Trophoblast cell (in vitro differentiated cells and primary cell): Measurements from ENCODE around the gene ADGRG4.
A peak's percentile ranks its signal among the peaks of the same experiment; 100 is the strongest.

Experiments
- DNase-seq, 2 donors: peaks; one replicate each; pipeline ENCODE4 v3.0.0-alpha.2; 2016
- H2AFZ ChIP-seq: 2 replicates; pipeline ENCODE4 v1.6.1; 2013; ENCODE audit warnings: low read length, moderate library complexity, mild to moderate bottlenecking; ENCODE audit not compliant: insufficient read depth, poor library complexity
- H2AK5ac ChIP-seq: 2 replicates; pipeline ENCODE4 v1.6.1; 2013; ENCODE audit warnings: mild to moderate bottlenecking, low read length
- H2BK120ac ChIP-seq: 2 replicates; pipeline ENCODE4 v1.6.1; 2013; ENCODE audit warnings: low read length, mild to moderate bottlenecking, moderate library complexity; ENCODE audit not compliant: insufficient read depth, poor library complexity
- H2BK12ac ChIP-seq: 2 replicates; pipeline ENCODE4 v1.6.1; 2013; ENCODE audit warnings: mild to moderate bottlenecking, low read length, moderate library complexity
- H2BK5ac ChIP-seq: 2 replicates; pipeline ENCODE4 v1.6.1; 2013; ENCODE audit warnings: low read length, low read depth, moderate library complexity, mild to moderate bottlenecking; ENCODE audit not compliant: poor library complexity
- H3K14ac ChIP-seq: 2 replicates; pipeline ENCODE4 v1.6.1; 2013; ENCODE audit warnings: mild to moderate bottlenecking, low read length
- H3K18ac ChIP-seq: 2 replicates; pipeline ENCODE4 v1.6.1; 2013; ENCODE audit warnings: mild to moderate bottlenecking, low read length
- H3K23ac ChIP-seq: 2 replicates; pipeline ENCODE4 v1.6.1; 2013; ENCODE audit warnings: low read length
- H3K27ac ChIP-seq: 2 replicates; pipeline ENCODE4 v1.5.1; 2013; ENCODE audit warnings: low read depth, mild to moderate bottlenecking, inconsistent platforms, low read length, moderate library complexity
- H3K27me3 ChIP-seq: 2 replicates; pipeline ENCODE4 v1.6.1; 2013; ENCODE audit warnings: inconsistent platforms, mild to moderate bottlenecking, low read length, moderate library complexity; ENCODE audit not compliant: insufficient read depth
- H3K36me3 ChIP-seq, 2 experiments: 1 replicate in 1 of 2; 2 replicates in 1 of 2; pipeline ENCODE4 v1.6.1; 2013; ENCODE audit warnings: low read length in 2 of 2, mild to moderate bottlenecking in 2 of 2, moderate library complexity in 1 of 2; ENCODE audit not compliant: insufficient read depth in 2 of 2, control insufficient read depth in 1 of 2
- H3K4ac ChIP-seq: 2 replicates; pipeline ENCODE4 v1.6.1; 2013; ENCODE audit warnings: low read depth, mild to moderate bottlenecking, low read length, moderate library complexity
- H3K4me1 ChIP-seq, 2 experiments: 1 replicate in 1 of 2; 2 replicates in 1 of 2; pipeline ENCODE4 v1.6.1; 2013; ENCODE audit warnings: low read length in 2 of 2, mild to moderate bottlenecking in 2 of 2, moderate library complexity in 1 of 2; ENCODE audit not compliant: insufficient read depth in 2 of 2, control insufficient read depth in 1 of 2
- H3K4me2 ChIP-seq: 2 replicates; pipeline ENCODE4 v1.6.1; 2013; ENCODE audit warnings: inconsistent platforms, mild to moderate bottlenecking, low read length, moderate library complexity
- H3K4me3 ChIP-seq: 2 replicates; pipeline ENCODE4 v1.5.1; 2013; ENCODE audit warnings: mild to moderate bottlenecking, low read depth, low read length, inconsistent platforms
- H3K79me1 ChIP-seq: one replicate; pipeline ENCODE4 v1.6.1; 2013; ENCODE audit warnings: low read length
- H3K79me2 ChIP-seq: 2 replicates; pipeline ENCODE4 v1.6.1; 2013; ENCODE audit warnings: low read length, mild to moderate bottlenecking; ENCODE audit not compliant: control insufficient read depth, insufficient read depth, poor library complexity
- H3K9ac ChIP-seq: 2 replicates; pipeline ENCODE4 v1.6.1; 2013; ENCODE audit warnings: mild to moderate bottlenecking, low read length
- H3K9me3 ChIP-seq: 2 replicates; pipeline ENCODE4 v1.6.1; 2013; ENCODE audit warnings: low read depth, mild to moderate bottlenecking, control low read depth, inconsistent platforms, low read length; ENCODE audit not compliant: insufficient read depth
- H4K12ac ChIP-seq: 2 replicates; pipeline ENCODE4 v1.6.1; 2013; ENCODE audit warnings: low read depth, mild to moderate bottlenecking, low read length, moderate library complexity
- H4K8ac ChIP-seq: 2 replicates; pipeline ENCODE4 v1.6.1; 2013; ENCODE audit warnings: low read depth, mild to moderate bottlenecking, low read length, moderate library complexity
- H4K91ac ChIP-seq: one replicate; pipeline ENCODE4 v1.6.1; 2013; ENCODE audit warnings: low read depth, mild to moderate bottlenecking, low read length, moderate library complexity
- WGBS: extraction: QIAGEN DNeasy Blood & Tissue Kit; methylation state at CpG from one replicate; pipeline ENCODE4 v1.1.7; 2013; ENCODE audit warnings: missing lambda C conversion rate; ENCODE audit not compliant: insufficient read length, insufficient coverage; ENCODE audit errors: extremely low coverage; 5-methylcytosine and 5-hydroxymethylcytosine counted together

ADGRG4 gene

GRCh38 chrX:136450050-136450830, 149.5 kb downstream of the ADGRG4 start:
- Histone ChIP-seq H3K14ac (no peak overlapping the region), H3K36me3 (no peaks in the 10 kb centered on the region), H3K4me2 (no peak overlapping the region), H3K4me3 (no peak overlapping the region), H4K12ac (no peak overlapping the region), H2AK5ac (no peak overlapping the region), H3K27ac (no peak overlapping the region), H3K4me1 (no peaks in the 10 kb centered on the region), H4K8ac (no peak overlapping the region), H3K4ac (no peak overlapping the region), H3K9ac (no peak overlapping the region), H3K27me3 (no peaks in the 10 kb centered on the region), H2BK120ac (no peak overlapping the region), H4K91ac (no peak overlapping the region), H2BK5ac (no peak overlapping the region), H3K79me1 (no peaks in the 10 kb centered on the region), H2BK12ac (no peak overlapping the region), H2AFZ (no peak overlapping the region), H3K18ac (no peak overlapping the region), H3K9me3 (no peaks in the 10 kb centered on the region), H3K23ac (no peak overlapping the region), H3K79me2 (no peaks in the 10 kb centered on the region)
- no CpG with 5 or more reads among the region's 8 CpGs for WGBS
- DNase-seq, result peak; percentile 2 to 66

- Histone ChIP-seq H3K14ac (no peak overlapping the region), H3K9ac (no peak overlapping the region), H3K79me1 (no peaks in the 10 kb centered on the region), H3K4me1 (no peaks in the 10 kb centered on the region), H3K4me3 (no peak overlapping the region), H4K8ac (no peak overlapping the region), H3K79me2 (no peaks in the 10 kb centered on the region), H3K9me3 (no peaks in the 10 kb centered on the region), H3K27me3 (no peaks in the 10 kb centered on the region), H2AFZ (no peak overlapping the region), H2BK12ac (no peak overlapping the region), H2BK5ac (no peak overlapping the region), H3K23ac (no peak overlapping the region), H4K12ac (no peak overlapping the region), H4K91ac (no peak overlapping the region), H3K18ac (no peak overlapping the region), H2BK120ac (no peak overlapping the region), H2AK5ac (no peak overlapping the region), H3K27ac (no peak overlapping the region), H3K36me3 (no peaks in the 10 kb centered on the region), H3K4me2 (no peak overlapping the region), H3K4ac (no peak overlapping the region)
- WGBS, result no CpG with 5 or more reads among the region's 5 CpGs
- no peak for DNase-seq
Measured at GRCh38 chrX:136452614-136453013, 151.9 kb downstream of the ADGRG4 start.

- Histone ChIP-seq H4K12ac (no peak overlapping the region), H3K36me3 (no peaks in the 10 kb centered on the region), H4K91ac (no peak overlapping the region), H3K27ac (no peak overlapping the region), H3K9me3 (no peaks in the 10 kb centered on the region), H3K23ac (no peak overlapping the region), H3K14ac (no peak overlapping the region), H3K4me3 (no peak overlapping the region), H3K18ac (no peak overlapping the region), H3K4ac (no peak overlapping the region), H3K27me3 (no peaks in the 10 kb centered on the region), H2BK5ac (no peak overlapping the region), H3K9ac (no peak overlapping the region), H3K79me2 (no peaks in the 10 kb centered on the region), H3K4me2 (no peak overlapping the region), H4K8ac (no peak overlapping the region), H2BK120ac (no peak overlapping the region), H2AFZ (no peak overlapping the region), H2AK5ac (no peak overlapping the region), H3K4me1 (no peaks in the 10 kb centered on the region), H3K79me1 (no peaks in the 10 kb centered on the region), H2BK12ac (no peak overlapping the region)
- WGBS, result no CpG with 5 or more reads among the region's 1 CpG
- no peak for DNase-seq
Measured at GRCh38 chrX:136453114-136453513, 152.4 kb downstream of the ADGRG4 start.

GRCh38 chrX:136453771-136454170, 153.0 kb downstream of the ADGRG4 start:
- Histone ChIP-seq H3K27me3 (no peaks in the 10 kb centered on the region), H2BK5ac (no peak overlapping the region), H3K9me3 (no peaks in the 10 kb centered on the region), H3K4me1 (no peaks in the 10 kb centered on the region), H2BK12ac (no peak overlapping the region), H2AK5ac (no peak overlapping the region), H3K4me3 (no peak overlapping the region), H4K8ac (no peak overlapping the region), H3K14ac (no peak overlapping the region), H3K27ac (no peak overlapping the region), H3K36me3 (no peaks in the 10 kb centered on the region), H3K4ac (no peak overlapping the region), H3K79me2 (no peaks in the 10 kb centered on the region), H3K79me1 (no peaks in the 10 kb centered on the region), H2AFZ (no peak overlapping the region), H3K18ac (no peak overlapping the region), H2BK120ac (no peak overlapping the region), H3K9ac (no peak overlapping the region), H4K91ac (no peak overlapping the region), H3K4me2 (no peak overlapping the region), H4K12ac (no peak overlapping the region), H3K23ac (no peak overlapping the region)
- DNase-seq, result no peak
- WGBS, result no CpG with 5 or more reads among the region's 1 CpG
